Gastroesophageal sphincter (tissue), 3 donors: ENCODE results near the gene KCNMB2.

Experiments used
- CTCF ChIP-seq, 4 experiments: fragments of 200-600 bp in 2 of 4; fragments of 450-650 bp in 2 of 4; sonication (generic) in 1 of 4; IDR thresholded peaks; one replicate each; pipeline ENCODE4 v1.5.1; 2017 to 2019; ENCODE audit warnings: antibody characterized with exemption in 4 of 4, mild to moderate bottlenecking in 2 of 4, moderate library complexity in 2 of 4
- EP300 ChIP-seq: sonication (generic); formaldehyde crosslinking; IDR thresholded peaks from one replicate; pipeline ENCODE4 v1.6.1; 2017; ENCODE audit warnings: antibody characterized with exemption, mild to moderate bottlenecking
- POLR2A ChIP-seq, 2 donors: fragments of 450-650 bp; IDR thresholded peaks; one replicate each; pipeline ENCODE4 v1.6.1; 2017; ENCODE audit warnings: antibody characterized with exemption in 2 of 2, mild to moderate bottlenecking in 2 of 2, moderate library complexity in 1 of 2
- POLR2AphosphoS5 ChIP-seq: sonication (generic); formaldehyde crosslinking; IDR thresholded peaks from one replicate; pipeline ENCODE4 v1.6.1; 2017; ENCODE audit warnings: antibody characterized with exemption

- TF ChIP-seq CTCF (IDR thresholded peaks at IDR 0.05) (no peak), POLR2AphosphoS5 (no peak), POLR2A (IDR thresholded peaks at IDR 0.05) (no peak), EP300 (no peak)
These were observed 3.8 kb upstream of the KCNMB2 start for GRCh38 chr3:178532476-178532875.
